Activated T-helper 2 cell treated with anti-CD3 and anti-CD28 coated beads, Interferon-gamma antibody, Interleukin-2, Interleukin-4, amounts not matched to agents 10 μg/mL and 5 μg/mL and 100 μg/mL, durations not matched to agents 14 hours and 24 hours and 36 hours (primary cell): ENCODE results near the gene C6orf62. TPM values are rescaled to one million over a fixed set of nuclear protein-coding genes. Genes with fewer than 3 reads are reported as not detected.
A peak's percentile ranks its signal among the peaks of the same experiment; 100 is the strongest.
"Not testable (repeated sequence)": the region's sequence is repeated elsewhere in the genome, so short reads cannot be mapped to it uniquely, and the experiment has no call there.

Source experiments
- DNase-seq: peaks from one replicate; pipeline ENCODE4 v3.0.0; 2021; ENCODE audit warnings: low spot score
- H3K27ac Mint-ChIP-seq: one replicate; pipeline ENCODE4 v1.8.0; 2021; ENCODE audit warnings: mixed read lengths
- H3K27me3 Mint-ChIP-seq: one replicate; pipeline ENCODE4 v1.8.0; 2021; ENCODE audit warnings: low read depth, mixed read lengths
- H3K36me3 Mint-ChIP-seq: one replicate; pipeline ENCODE4 v1.8.0; 2021; ENCODE audit warnings: low read depth, mixed read lengths
- H3K4me1 Mint-ChIP-seq: one replicate; pipeline ENCODE4 v1.8.0; 2021; ENCODE audit warnings: low read depth, mixed read lengths
- H3K4me3 Mint-ChIP-seq: one replicate; pipeline ENCODE4 v1.8.0; 2021; ENCODE audit warnings: low read depth, mild to moderate bottlenecking, moderate library complexity, mixed read lengths
- H3K9me3 Mint-ChIP-seq: one replicate; pipeline ENCODE4 v1.8.0; 2021; ENCODE audit warnings: mixed read lengths
- intact Hi-C: fragments of 100-400 bp; cut with micrococcal nuclease; formaldehyde crosslinking; loops from one replicate; pipeline ENCODE4 v1.15.1; 2023
- total RNA-seq: library from RNA; stranded (reverse); gene quantifications from 2 replicates; pipeline ENCODE4 v1.2.3, GENCODE V29; 2022

The C6orf62 gene
- total RNA-seq, 1 donor from 2014 or later: 122 TPM

GRCh38 chr6:24734166-24734565 is 15.2 kb upstream of the C6orf62 start:
- no peak overlapping the region for H3K4me3 Mint-ChIP-seq
- DNase-seq: no peak
- no peak overlapping the region for H3K27ac Mint-ChIP-seq
- peaks cover 3% of the 10 kb centered on the region for H3K27me3 Mint-ChIP-seq
- H3K9me3 Mint-ChIP-seq: peaks cover 31% of the 10 kb centered on the region
- intact Hi-C loops: no loop called here
- peaks cover 5% of the 10 kb centered on the region for H3K4me1 Mint-ChIP-seq
- peaks cover 14% of the 10 kb centered on the region for H3K36me3 Mint-ChIP-seq

DNA sequence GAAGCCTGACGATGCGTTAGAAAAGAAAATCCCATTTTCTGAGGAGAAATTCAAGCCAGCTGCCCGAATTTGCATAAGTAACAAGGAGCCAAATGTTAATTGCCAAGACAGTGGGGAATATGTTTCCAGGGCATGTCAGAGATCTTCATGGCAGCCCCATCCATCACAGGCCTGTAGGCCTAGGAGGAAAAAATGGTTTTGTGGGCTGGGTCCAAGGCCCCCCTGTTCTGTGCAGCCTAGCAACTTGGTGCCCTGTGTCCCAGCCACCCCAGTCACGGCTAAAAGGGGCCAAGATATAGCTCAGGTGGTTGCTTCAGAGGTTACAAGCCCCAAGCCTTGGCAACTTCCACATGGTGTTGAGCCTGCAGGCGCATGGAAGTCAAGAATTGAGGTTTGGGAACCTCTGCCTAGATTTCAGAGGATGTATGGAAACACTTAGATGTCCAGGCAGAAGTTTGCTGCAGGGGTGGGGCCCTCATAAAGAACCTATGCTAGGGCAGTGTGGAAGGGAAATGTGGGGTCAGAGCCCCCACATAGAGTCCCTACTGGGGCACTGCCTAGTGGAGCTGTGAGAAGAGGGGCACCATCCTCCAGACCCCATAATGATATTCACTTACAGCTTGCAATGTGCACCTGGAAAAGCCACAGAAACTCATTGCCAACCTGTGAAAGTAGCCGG is 12.6 kb upstream of the C6orf62 start:
- H3K27ac Mint-ChIP-seq, H3K4me1 Mint-ChIP-seq, H3K27me3 Mint-ChIP-seq, DNase-seq, H3K4me3 Mint-ChIP-seq, intact Hi-C loops: not testable (repeated sequence)
- peaks cover 14% of the 10 kb centered on the region for H3K36me3 Mint-ChIP-seq
- peaks cover 36% of the 10 kb centered on the region for H3K9me3 Mint-ChIP-seq

DNA sequence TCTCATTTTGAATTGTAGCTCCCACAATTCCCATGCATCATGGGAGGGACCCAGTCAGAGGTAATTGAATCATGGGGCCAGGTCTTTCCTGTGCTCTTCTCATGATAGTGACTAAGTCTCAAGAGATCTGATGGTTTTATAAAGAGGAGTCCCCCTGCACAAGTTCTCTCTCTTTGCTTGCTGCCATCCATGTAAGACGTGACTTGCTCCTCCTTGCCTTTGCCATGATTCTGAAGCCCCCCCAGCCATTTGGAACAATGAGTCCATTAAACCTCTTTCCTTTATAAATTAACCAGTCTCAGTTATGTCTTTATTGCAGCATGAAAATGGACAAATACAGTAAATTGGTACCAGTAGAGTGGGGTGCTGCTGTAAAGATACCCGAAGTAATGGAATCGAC is 11.7 kb upstream of the C6orf62 start:
- H3K27me3 Mint-ChIP-seq, DNase-seq, H3K4me3 Mint-ChIP-seq, H3K4me1 Mint-ChIP-seq, intact Hi-C loops, H3K27ac Mint-ChIP-seq: not testable (repeated sequence)
- Mint-ChIP-seq H3K36me3 (peaks cover 14% of the 10 kb centered on the region), H3K9me3 (peaks cover 36% of the 10 kb centered on the region)

- Mint-ChIP-seq H3K27me3 (peaks cover 2% of the 10 kb centered on the region), H3K9me3 (peaks cover under 1% of the 10 kb centered on the region), H3K4me3 (no peak overlapping the region), H3K36me3 (peaks cover 19% of the 10 kb centered on the region), H3K4me1 (peaks cover 13% of the 10 kb centered on the region), H3K27ac (no peak overlapping the region)
- no peak for DNase-seq
- intact Hi-C loops: no loop called here
Observed at GRCh38 chr6:24723270-24723669, 4.3 kb upstream of the C6orf62 start.

DNA sequence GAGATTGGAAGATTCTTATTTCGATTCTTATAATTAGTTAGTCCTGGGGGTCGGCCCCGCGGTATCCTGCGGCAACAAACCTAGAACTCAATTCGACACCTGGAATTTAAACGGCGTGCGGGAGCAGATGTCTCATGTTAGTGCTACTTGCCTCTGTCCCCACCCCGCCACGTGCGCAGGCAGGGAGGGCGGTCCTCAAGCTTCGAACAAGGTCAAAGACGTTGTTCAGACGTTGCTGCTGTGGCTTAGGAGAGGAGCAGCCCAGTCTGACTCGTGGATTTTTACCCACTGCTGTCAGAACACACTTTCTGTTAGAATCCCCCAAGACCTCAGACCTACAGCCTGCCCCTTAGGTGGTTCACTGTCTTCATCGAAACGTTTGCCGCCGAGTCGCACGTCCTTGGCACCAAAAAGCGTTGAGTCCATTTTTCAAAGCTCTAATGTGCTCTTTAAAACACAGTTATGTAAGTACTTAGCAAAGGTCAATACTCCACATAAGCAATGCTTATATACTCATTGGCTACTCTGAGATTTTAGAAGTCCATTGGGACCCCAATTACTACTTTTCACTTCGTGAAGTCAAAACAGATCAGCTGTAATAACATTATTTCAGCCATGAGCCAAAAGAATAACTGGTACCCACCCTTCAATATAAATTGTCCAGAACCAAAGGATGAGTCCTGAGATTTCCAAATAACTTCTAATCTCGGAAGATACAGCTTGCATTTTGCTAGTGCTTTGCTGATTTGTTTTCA is 2.7 kb upstream of the C6orf62 start:
- Mint-ChIP-seq H3K36me3 (peaks cover 36% of the 10 kb centered on the region), H3K9me3 (no peaks in the 10 kb centered on the region), H3K4me1 (peaks cover 25% of the 10 kb centered on the region), H3K27ac (peak overlapping the region; percentile 100), H3K4me3 (peak overlapping the region; percentile 99), H3K27me3 (peaks cover 2% of the 10 kb centered on the region)
- DNase-seq: no peak
- intact Hi-C loops: loop anchor here (1.0 kb wide), 3 partner anchors 22 to 55 kb away; partner anchors contain the start of gene TDP2

DNA sequence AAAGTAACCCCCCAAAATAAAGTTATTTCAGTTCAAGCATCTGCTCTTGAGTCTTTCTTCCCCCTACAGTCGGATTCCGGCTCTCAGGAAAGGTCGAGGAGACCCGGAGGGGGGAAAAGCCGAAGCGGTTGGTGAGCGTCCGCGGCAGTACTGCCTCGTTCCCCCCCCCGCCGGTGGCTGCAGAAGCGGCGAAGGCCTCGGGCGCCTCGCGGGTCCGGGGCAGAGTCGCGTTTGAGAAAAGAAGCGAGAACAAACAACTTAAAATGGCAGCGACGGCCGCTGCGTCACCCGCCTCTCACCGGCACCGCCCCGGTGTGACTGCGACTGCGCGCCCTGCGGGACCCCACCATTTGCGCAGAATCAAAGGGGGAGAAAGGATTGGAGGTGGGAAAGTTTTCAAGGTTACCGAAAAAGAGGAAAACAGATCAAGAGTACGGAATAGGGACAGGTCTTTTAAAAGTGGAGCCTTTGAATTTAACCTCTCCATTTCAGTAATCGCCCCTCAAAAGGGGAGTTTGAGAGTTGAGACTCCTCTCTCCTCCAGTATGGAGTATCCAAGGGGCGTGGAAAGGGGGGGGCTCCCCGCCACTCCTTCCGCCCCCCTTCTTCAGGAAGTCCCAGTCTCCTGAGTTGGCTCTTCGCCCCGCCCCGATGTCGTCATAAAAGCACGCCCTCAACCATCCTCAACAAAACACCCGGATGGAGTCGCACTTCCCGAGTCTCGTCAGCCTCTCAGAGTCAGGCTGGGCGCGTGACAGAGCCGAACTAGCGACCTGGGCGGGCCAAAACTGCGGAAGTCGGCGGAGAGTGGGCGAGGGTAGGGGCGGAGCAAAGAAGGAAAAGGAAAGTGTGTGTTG is 1.9 kb upstream of the C6orf62 start:
- peaks cover 33% of the 10 kb centered on the region for H3K4me1 Mint-ChIP-seq
- DNase-seq: peak; percentile 100
- peak overlapping the region; percentile 99 for H3K4me3 Mint-ChIP-seq
- no peaks in the 10 kb centered on the region for H3K27me3 Mint-ChIP-seq
- H3K36me3 Mint-ChIP-seq: peaks cover 44% of the 10 kb centered on the region
- no peaks in the 10 kb centered on the region for H3K9me3 Mint-ChIP-seq
- H3K27ac Mint-ChIP-seq: peak overlapping the region; percentile 100
- intact Hi-C loops: loop anchor here (1.0 kb wide), 3 partner anchors 22 to 55 kb away; partner anchors contain the start of gene TDP2

DNA sequence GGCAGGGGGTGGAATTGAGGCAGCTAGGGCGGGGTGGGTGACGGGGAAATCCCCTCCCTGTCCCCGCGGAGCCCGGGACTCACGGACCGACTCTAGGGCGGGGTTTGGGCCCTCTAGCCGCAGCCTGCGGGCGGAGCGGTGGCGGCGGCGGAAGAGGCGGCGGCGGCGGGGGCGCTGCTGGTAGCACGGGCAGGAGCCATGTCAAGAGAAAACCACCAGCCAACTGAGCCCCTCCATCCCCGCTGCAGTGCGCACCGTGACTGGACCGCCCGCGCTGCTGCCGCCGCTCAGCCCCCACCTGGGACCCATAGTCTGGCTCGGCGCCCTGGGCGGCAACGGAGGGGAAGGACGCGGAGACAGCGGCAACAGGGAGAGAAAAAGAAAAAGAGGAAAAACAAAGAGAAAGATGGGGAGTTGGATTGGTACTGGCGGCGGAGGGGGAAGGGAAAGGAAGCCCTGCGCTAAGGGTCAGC is 1.2 kb upstream of the C6orf62 start:
- H3K4me1 Mint-ChIP-seq: peaks cover 34% of the 10 kb centered on the region
- peak overlapping the region; percentile 100 for H3K27ac Mint-ChIP-seq
- intact Hi-C loops: no loop called here
- H3K36me3 Mint-ChIP-seq: peaks cover 50% of the 10 kb centered on the region
- DNase-seq: peak; percentile 77
- no peaks in the 10 kb centered on the region for H3K9me3 Mint-ChIP-seq
- H3K27me3 Mint-ChIP-seq: no peaks in the 10 kb centered on the region
- H3K4me3 Mint-ChIP-seq: peak overlapping the region; percentile 99

GRCh38 chr6:24718449-24719124 is 367 bp downstream of the C6orf62 start:
- peaks cover 45% of the 10 kb centered on the region for H3K4me1 Mint-ChIP-seq
- no peak for DNase-seq
- no peaks in the 10 kb centered on the region for H3K9me3 Mint-ChIP-seq
- intact Hi-C loops: loop anchor here (2.0 to 10.0 kb wide), 3 partner anchors 48 to 1308 kb away; a partner anchor contains a TSS
- H3K27me3 Mint-ChIP-seq: no peaks in the 10 kb centered on the region
- peak overlapping the region; percentile 99 for H3K4me3 Mint-ChIP-seq
- H3K36me3 Mint-ChIP-seq: peaks cover 66% of the 10 kb centered on the region
- H3K27ac Mint-ChIP-seq: peak overlapping the region; percentile 100

DNA sequence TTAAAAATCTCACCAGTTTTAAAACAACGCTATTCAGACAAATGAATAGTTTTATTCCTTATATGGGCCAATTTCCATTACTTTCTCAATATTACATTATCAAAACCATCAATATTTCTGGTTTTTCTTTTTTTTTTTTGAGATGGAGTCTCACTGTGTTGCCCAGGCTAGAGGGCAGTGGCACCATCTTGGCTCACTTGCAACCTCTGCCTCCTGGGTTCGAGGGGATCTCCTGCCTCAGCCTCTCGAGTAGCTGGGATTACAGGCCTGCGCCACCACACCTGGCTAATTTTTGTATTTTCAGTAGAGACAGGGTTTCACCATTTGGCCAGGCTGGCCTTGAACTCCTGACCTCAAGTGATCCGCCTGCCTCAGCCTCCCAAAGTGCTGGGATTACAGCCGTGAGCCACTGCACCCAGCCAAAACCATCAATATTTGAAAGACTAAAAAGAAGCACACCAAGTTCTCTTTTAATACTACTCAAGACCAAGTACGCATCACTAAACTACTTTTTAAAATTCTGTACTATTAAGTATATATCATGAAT is 2.3 kb downstream of the C6orf62 start:
- not testable (repeated sequence) for DNase-seq, H3K27ac Mint-ChIP-seq, H3K27me3 Mint-ChIP-seq, H3K9me3 Mint-ChIP-seq
- Mint-ChIP-seq H3K4me3 (peak overlapping the region; percentile 99), H3K36me3 (peaks cover 83% of the 10 kb centered on the region), H3K4me1 (peaks cover 45% of the 10 kb centered on the region)
- intact Hi-C loops: loop anchor here (10.0 kb wide), 1 partner anchor 328 kb away; no protein-coding TSS in a partner anchor

DNA sequence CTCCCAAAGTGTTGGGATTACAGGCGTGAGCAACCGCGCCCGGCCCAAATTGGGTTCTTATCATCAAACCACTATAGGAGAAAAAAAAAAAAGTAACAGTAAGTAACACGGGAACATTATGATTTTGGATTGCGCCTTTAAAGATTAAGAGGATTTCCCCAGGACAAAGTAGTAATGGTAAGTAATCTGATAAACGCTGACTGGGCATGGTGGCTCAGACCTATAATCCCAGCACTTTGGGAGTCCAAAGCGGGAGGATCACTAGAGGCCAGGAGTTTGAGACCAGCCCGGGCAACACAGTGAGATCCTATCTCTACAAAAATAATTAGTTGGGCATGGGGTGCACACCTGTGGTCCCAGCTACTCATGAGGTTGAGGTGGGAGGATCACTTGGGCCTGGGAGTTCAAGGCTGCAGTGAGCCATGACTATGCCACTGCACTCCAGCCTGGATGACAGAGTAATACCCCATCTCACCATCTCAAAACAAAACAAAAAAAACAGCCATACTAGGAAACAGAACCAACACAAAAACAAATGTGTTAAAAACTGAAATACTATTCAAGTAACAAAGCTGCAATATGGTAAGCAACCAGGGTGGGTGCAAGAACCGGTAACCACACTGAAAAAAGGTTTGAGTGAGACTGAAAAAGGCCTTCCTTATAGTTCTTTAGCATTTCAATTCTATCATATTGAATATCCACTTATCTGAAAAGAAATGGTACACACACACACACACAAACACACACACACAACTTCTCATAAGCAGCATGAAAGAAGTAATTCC is 8.2 kb downstream of the C6orf62 start:
- Mint-ChIP-seq H3K36me3 (peaks cover 88% of the 10 kb centered on the region), H3K27ac (peak overlapping the region; percentile 69), H3K9me3 (no peaks in the 10 kb centered on the region), H3K27me3 (no peaks in the 10 kb centered on the region), H3K4me3 (no peak overlapping the region), H3K4me1 (peaks cover 32% of the 10 kb centered on the region)
- intact Hi-C loops: loop anchor here (10.0 kb wide), 1 partner anchor 334 kb away; no protein-coding TSS in a partner anchor
- no peak for DNase-seq

- DNase-seq: no peak
- peaks cover 30% of the 10 kb centered on the region for H3K4me1 Mint-ChIP-seq
- no peaks in the 10 kb centered on the region for H3K27me3 Mint-ChIP-seq
- H3K36me3 Mint-ChIP-seq: peaks cover 86% of the 10 kb centered on the region
- intact Hi-C loops: no loop called here
- H3K4me3 Mint-ChIP-seq: no peak overlapping the region
- H3K9me3 Mint-ChIP-seq: no peaks in the 10 kb centered on the region
- no peak overlapping the region for H3K27ac Mint-ChIP-seq
Observed at GRCh38 chr6:24709014-24709711, 9.8 kb downstream of the C6orf62 start.
